Type B pancreatic cell (in vitro differentiated cells): Measurements from ENCODE around the gene TSPO2. TPM values are rescaled to one million over a fixed set of nuclear protein-coding genes. Genes with fewer than 3 reads are reported as not detected.

Source experiments
- DNase-seq: peaks from one replicate; pipeline ENCODE4 v3.0.0; 2021; ENCODE audit warnings: mixed read lengths; ENCODE audit not compliant: unreplicated experiment; ENCODE audit errors: extremely low spot score
- H3K27ac Mint-ChIP-seq: 2 replicates; pipeline ENCODE4 v1.8.0; 2021; ENCODE audit warnings: mild to moderate bottlenecking, mixed read lengths
- H3K27me3 Mint-ChIP-seq: 2 replicates; pipeline ENCODE4 v1.8.0; 2021; ENCODE audit warnings: mixed read lengths
- H3K36me3 Mint-ChIP-seq: 2 replicates; pipeline ENCODE4 v1.8.0; 2021; ENCODE audit warnings: mixed read lengths
- H3K4me1 Mint-ChIP-seq: one replicate; pipeline ENCODE4 v1.8.0; 2021; ENCODE audit warnings: mixed read lengths; ENCODE audit not compliant: unreplicated experiment
- H3K4me3 Mint-ChIP-seq: 2 replicates; pipeline ENCODE4 v1.8.0; 2021; ENCODE audit warnings: mild to moderate bottlenecking, mixed read lengths
- H3K9me3 Mint-ChIP-seq: 2 replicates; pipeline ENCODE4 v1.8.0; 2021; ENCODE audit warnings: mixed read lengths
- total RNA-seq: library from RNA; stranded (reverse); gene quantifications from 2 replicates; pipeline ENCODE4 v1.2.1, GENCODE V29; 2021; ENCODE audit warnings: low replicate concordance
- TF ChIP-seq, protein P1 (sequence below): fragments of 200-600 bp; sonication (generic); conservative IDR thresholded peaks from 2 replicates; pipeline ENCODE4 v1.5.0; 2021; ENCODE audit warnings: antibody characterized with exemption, mild to moderate bottlenecking

Gene TSPO2
- total RNA-seq, 1 donor from 2014 or later: not detected

DNA sequence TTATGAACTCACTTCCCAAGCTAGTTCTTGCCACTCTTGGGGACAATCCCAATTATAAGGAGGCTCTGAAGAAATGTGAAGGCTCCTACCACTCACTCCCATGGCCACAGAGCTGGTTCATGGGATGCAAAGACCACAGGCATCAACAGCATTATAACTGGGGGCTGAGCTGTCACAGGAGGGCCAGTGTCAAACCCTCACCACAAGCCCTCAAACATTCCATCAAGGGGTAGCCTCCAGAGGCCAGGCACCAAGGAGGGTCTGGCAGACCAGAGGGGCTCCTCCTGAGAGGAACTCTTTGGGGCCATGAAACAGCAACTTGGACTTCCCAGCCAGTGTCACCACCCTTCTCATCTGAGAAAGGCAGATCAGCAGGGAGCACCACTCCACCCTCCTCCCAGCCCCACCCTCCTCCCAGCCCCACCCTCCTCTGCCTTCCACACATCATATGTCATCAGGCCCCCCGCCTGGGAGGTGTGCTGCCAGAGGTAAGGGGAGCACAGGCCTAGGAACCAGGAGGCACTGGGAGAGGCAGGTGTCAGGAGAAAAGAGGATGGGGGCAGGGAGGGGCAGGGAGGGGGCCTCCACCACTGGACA is 1.2 kb upstream of the TSPO2 start:
- H3K36me3 Mint-ChIP-seq: no peaks in the 10 kb centered on the region
- TF ChIP-seq, protein P1, sequence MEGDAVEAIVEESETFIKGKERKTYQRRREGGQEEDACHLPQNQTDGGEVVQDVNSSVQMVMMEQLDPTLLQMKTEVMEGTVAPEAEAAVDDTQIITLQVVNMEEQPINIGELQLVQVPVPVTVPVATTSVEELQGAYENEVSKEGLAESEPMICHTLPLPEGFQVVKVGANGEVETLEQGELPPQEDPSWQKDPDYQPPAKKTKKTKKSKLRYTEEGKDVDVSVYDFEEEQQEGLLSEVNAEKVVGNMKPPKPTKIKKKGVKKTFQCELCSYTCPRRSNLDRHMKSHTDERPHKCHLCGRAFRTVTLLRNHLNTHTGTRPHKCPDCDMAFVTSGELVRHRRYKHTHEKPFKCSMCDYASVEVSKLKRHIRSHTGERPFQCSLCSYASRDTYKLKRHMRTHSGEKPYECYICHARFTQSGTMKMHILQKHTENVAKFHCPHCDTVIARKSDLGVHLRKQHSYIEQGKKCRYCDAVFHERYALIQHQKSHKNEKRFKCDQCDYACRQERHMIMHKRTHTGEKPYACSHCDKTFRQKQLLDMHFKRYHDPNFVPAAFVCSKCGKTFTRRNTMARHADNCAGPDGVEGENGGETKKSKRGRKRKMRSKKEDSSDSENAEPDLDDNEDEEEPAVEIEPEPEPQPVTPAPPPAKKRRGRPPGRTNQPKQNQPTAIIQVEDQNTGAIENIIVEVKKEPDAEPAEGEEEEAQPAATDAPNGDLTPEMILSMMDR: no peak
- DNase-seq: no peak
- no peaks in the 10 kb centered on the region for H3K9me3 Mint-ChIP-seq
- no peaks in the 10 kb centered on the region for H3K27me3 Mint-ChIP-seq
- no peak overlapping the region for H3K4me3 Mint-ChIP-seq
- peak overlapping the region; percentile 63 for H3K27ac Mint-ChIP-seq
- H3K4me1 Mint-ChIP-seq: peaks cover 24% of the 10 kb centered on the region

GRCh38 chr6:41043151-41043550 is 884 bp downstream of the TSPO2 start:
- H3K9me3 Mint-ChIP-seq: no peaks in the 10 kb centered on the region
- H3K4me3 Mint-ChIP-seq: no peak overlapping the region
- no peak overlapping the region for H3K27ac Mint-ChIP-seq
- DNase-seq: peak; percentile 29
- TF ChIP-seq, protein P1: no peak
- no peaks in the 10 kb centered on the region for H3K27me3 Mint-ChIP-seq
- no peaks in the 10 kb centered on the region for H3K36me3 Mint-ChIP-seq
- H3K4me1 Mint-ChIP-seq: peaks cover 14% of the 10 kb centered on the region

- Mint-ChIP-seq H3K27ac (no peak overlapping the region), H3K36me3 (no peaks in the 10 kb centered on the region), H3K4me1 (peaks cover 15% of the 10 kb centered on the region), H3K9me3 (no peaks in the 10 kb centered on the region), H3K27me3 (no peaks in the 10 kb centered on the region), H3K4me3 (no peak overlapping the region)
- DNase-seq: no peak
- TF ChIP-seq, protein P1: no peak
Observed at GRCh38 chr6:41045664-41046063, 3.4 kb downstream of the TSPO2 start.

GRCh38 chr6:41046084-41046483 is 3.8 kb downstream of the TSPO2 start:
- peaks cover 13% of the 10 kb centered on the region for H3K4me1 Mint-ChIP-seq
- no peaks in the 10 kb centered on the region for H3K36me3 Mint-ChIP-seq
- H3K27me3 Mint-ChIP-seq: no peaks in the 10 kb centered on the region
- TF ChIP-seq, protein P1: no peak
- DNase-seq: peak; percentile 18
- H3K4me3 Mint-ChIP-seq: no peak overlapping the region
- H3K9me3 Mint-ChIP-seq: no peaks in the 10 kb centered on the region
- no peak overlapping the region for H3K27ac Mint-ChIP-seq

DNA sequence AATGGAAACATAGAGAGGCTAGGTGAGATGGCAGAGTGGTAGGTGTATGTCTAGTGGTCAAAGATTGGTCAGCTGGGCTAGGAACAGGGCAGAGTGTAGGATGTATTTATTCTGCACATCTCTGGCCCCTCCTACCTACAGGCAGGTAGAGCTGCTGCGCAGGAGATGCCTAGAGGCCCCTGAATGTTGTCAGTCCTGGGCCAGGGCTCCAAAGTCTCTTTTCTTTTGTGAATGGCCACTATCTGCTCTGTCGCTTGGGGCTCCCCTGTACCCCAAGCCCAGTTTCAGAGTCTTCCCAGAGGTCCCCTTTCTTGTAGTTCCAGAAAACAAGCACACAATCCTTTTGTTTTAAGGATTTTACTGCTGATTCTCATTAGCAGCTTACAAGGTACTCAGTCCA is 5.0 kb downstream of the TSPO2 start:
- peaks cover 5% of the 10 kb centered on the region for H3K36me3 Mint-ChIP-seq
- H3K4me3 Mint-ChIP-seq: no peak overlapping the region
- H3K9me3 Mint-ChIP-seq: no peaks in the 10 kb centered on the region
- no peaks in the 10 kb centered on the region for H3K27me3 Mint-ChIP-seq
- no peak overlapping the region for H3K27ac Mint-ChIP-seq
- TF ChIP-seq, protein P1: no peak
- peak; percentile 49 for DNase-seq
- H3K4me1 Mint-ChIP-seq: peaks cover 19% of the 10 kb centered on the region
